GM12878 (cell line): ENCODE measurements around the gene MSI2. TPM values are rescaled to one million over a fixed set of nuclear protein-coding genes. Genes with fewer than 3 reads are reported as not detected.

Experiments used
- ATAC-seq: fragments of 200-7000 bp; cut with Tn5 transposase; 3 replicates; pipeline ENCODE4 v1.9.1; 2020; ENCODE audit warnings: mild to moderate bottlenecking, moderate library complexity
- BruUV-seq: library from RNA; stranded (reverse); fragments of 400-500 nt; replicated peaks from 2 replicates; lab custom pipeline; 2021; lab: Mats Ljungman, UMichigan
- CTCF ChIA-PET: fragments of 300-600 bp; sonication (Branson Sonifier 250); formaldehyde crosslinking; extraction: SDS; loops from one replicate; lab custom pipeline; 2021; ENCODE audit warnings: inconsistent platforms; lab: Yijun Ruan, JAX
- POLR2A ChIA-PET: fragments of 350-600 bp; formaldehyde crosslinking; extraction: SDS; loops from one replicate; lab custom pipeline; 2021; ENCODE audit warnings: inconsistent platforms; lab: Charles Lee
- RAD21 ChIA-PET: fragments of 300-600 bp; sonication (Branson Sonifier 250); formaldehyde crosslinking; loops from one replicate; lab custom pipeline; 2023; ENCODE audit warnings: antibody characterized with exemption; ENCODE audit not compliant: unreplicated experiment; lab: Charles Lee
- SMC1A ChIA-PET: fragments of 300-600 bp; sonication (Branson Sonifier 250); formaldehyde crosslinking; loops from one replicate; lab custom pipeline; 2023; ENCODE audit not compliant: unreplicated experiment, uncharacterized antibody; lab: Charles Lee
- DNase-seq: peaks from one replicate; pipeline ENCODE4 v3.0.0-alpha.2; 2011; ENCODE audit warnings: low read depth, low spot score
- FAIRE-seq: peaks from 3 replicates; lab custom pipeline; 2011; peaks lifted over from hg19 to GRCh38; lab: Jason Lieb, UNC
- H2AFZ ChIP-seq: 2 replicates; pipeline ENCODE4 v1.6.0; 2011; ENCODE audit warnings: low read depth, low read length, control low read depth; ENCODE audit not compliant: control insufficient read depth
- H3K27ac ChIP-seq: 2 replicates; pipeline ENCODE4 v1.5.1; 2011; ENCODE audit warnings: control low read depth; ENCODE audit not compliant: control insufficient read depth, insufficient read depth
- H3K27me3 ChIP-seq, 2 experiments: replicated peaks in 1 of 2; 2 replicates each; pipeline versions ENCODE4 v1.6.0 to v1.6.1; 2011; ENCODE audit warnings: low read length in 1 of 2; ENCODE audit not compliant: control insufficient read depth in 2 of 2, insufficient read depth in 2 of 2
- H3K36me3 ChIP-seq, 2 experiments: 2 replicates each; pipeline ENCODE4 v1.5.1; 2011; ENCODE audit warnings: low read length in 1 of 2; ENCODE audit not compliant: control insufficient read depth in 2 of 2, insufficient read depth in 2 of 2
- H3K4me1 ChIP-seq: 2 replicates; pipeline ENCODE4 v1.6.1; 2011; ENCODE audit warnings: mild to moderate bottlenecking, low read length, moderate library complexity, mixed read lengths; ENCODE audit not compliant: control insufficient read depth, insufficient read depth
- H3K4me2 ChIP-seq: 2 replicates; pipeline ENCODE4 v1.6.0; 2011; ENCODE audit warnings: control low read depth; ENCODE audit not compliant: control insufficient read depth, insufficient read depth
- H3K4me3 ChIP-seq: fragments of 200-600 bp; sonication (generic); 2 replicates; pipeline ENCODE4 v1.5.1; 2016
- H3K79me2 ChIP-seq: 2 replicates; pipeline ENCODE4 v1.6.0; 2011; ENCODE audit warnings: low read length; ENCODE audit not compliant: control insufficient read depth, insufficient read depth
- H3K9ac ChIP-seq: 2 replicates; pipeline ENCODE4 v1.8.0; 2011; ENCODE audit warnings: low read length, control low read depth, mixed read lengths; ENCODE audit not compliant: control insufficient read depth, insufficient read depth
- H3K9me3 ChIP-seq: replicated peaks from 3 replicates; pipeline ENCODE4 v1.5.1; 2011; ENCODE audit warnings: mild to moderate bottlenecking, low read length; ENCODE audit not compliant: control insufficient read depth, insufficient read depth
- H4K20me1 ChIP-seq: 2 replicates; pipeline ENCODE4 v1.6.0; 2011; ENCODE audit not compliant: control insufficient read depth, insufficient read depth
- CBFB ChIP-seq: IDR thresholded peaks from 2 replicates; pipeline ENCODE4 v1.6.1; 2016; ENCODE audit warnings: antibody characterized with exemption, low read depth
- CBX5 ChIP-seq: sonication (generic); IDR thresholded peaks from 2 replicates; pipeline ENCODE4 v1.6.1; 2016; ENCODE audit warnings: low read depth, moderate library complexity, mild to moderate bottlenecking, inconsistent platforms
- CHD2 ChIP-seq: IDR thresholded peaks from 2 replicates; pipeline ENCODE4 v1.6.1; 2011; ENCODE audit warnings: low read depth, low read length, improper control_type of control experiment, borderline replicate concordance
- FOXK2 ChIP-seq: fragments of 450-650 bp; IDR thresholded peaks from 2 replicates; pipeline ENCODE4 v1.6.1; 2017; ENCODE audit warnings: mild to moderate bottlenecking, moderate library complexity
- POU2F2 ChIP-seq: IDR thresholded peaks from 3 replicates; pipeline ENCODE4 v1.6.1; 2011; ENCODE audit warnings: low read depth, mild to moderate bottlenecking, low read length, borderline replicate concordance
- PRDM15 ChIP-seq: fragments of 450-650 bp; formaldehyde crosslinking; IDR thresholded peaks from 2 replicates; pipeline ENCODE4 v1.4.0; 2020; ENCODE audit warnings: mild to moderate bottlenecking, moderate library complexity
- TAF1 ChIP-seq: IDR thresholded peaks from 2 replicates; pipeline ENCODE4 v1.6.1; 2011; ENCODE audit warnings: mild to moderate bottlenecking, low read depth, low read length, borderline replicate concordance
- TCF3 ChIP-seq: IDR thresholded peaks from 2 replicates; pipeline ENCODE4 v1.6.1; 2012; ENCODE audit warnings: low read depth, mild to moderate bottlenecking, low read length, borderline replicate concordance; ENCODE audit not compliant: insufficient read depth
- ZBED1 ChIP-seq: IDR thresholded peaks from 2 replicates; pipeline ENCODE4 v1.6.1; 2016; ENCODE audit warnings: borderline replicate concordance
- ZNF687 ChIP-seq: fragments of 450-650 bp; IDR thresholded peaks from 2 replicates; pipeline ENCODE4 v1.6.1; 2017; ENCODE audit warnings: mild to moderate bottlenecking, moderate library complexity
- WGBS: methylation state at CpG from one replicate; pipeline ENCODE4 v1.1.6; 2016; ENCODE audit warnings: low lambda C conversion rate; ENCODE audit not compliant: insufficient replicate concordance, insufficient coverage; ENCODE audit errors: missing lambda C conversion rate; 5-methylcytosine and 5-hydroxymethylcytosine counted together
- in situ Hi-C: fragments of 300-500 bp; cut with MboI; formaldehyde crosslinking; loops from 9 replicates; pipeline ENCODE4 v1.14.3; 2018; ENCODE audit warnings: mixed read lengths
- intact Hi-C: fragments of 100-400 bp; cut with micrococcal nuclease; formaldehyde crosslinking; loops from one replicate; pipeline ENCODE4 v1.14.2; 2022; ENCODE audit not compliant: unreplicated experiment
- polyA plus RNA-seq, 11 experiments: library from polyadenylated mRNA; depleted of rRNA in 4 of 11; unstranded in 6 of 11; stranded (reverse) in 5 of 11; fragments of >200 nt; fragmentation: Nextera tagmentation in 4 of 11; fragmentation: Illumina TruSeq in 1 of 11; extraction: Ambion mirVana in 4 of 11; extraction: Trizol in 1 of 11; gene quantifications; 1 replicate in 1 of 11; 2 replicates in 10 of 11; pipeline versions ENCODE4 v1.2.1 to v1.2.3, GENCODE V29; 2011 to 2016; ENCODE audit warnings: inconsistent platforms in 2 of 11, missing spikeins in 2 of 11, low read depth in 1 of 11
- total RNA-seq, 4 experiments: library from RNA; depleted of rRNA in 3 of 4; stranded (reverse); fragments of >200 nt in 3 of 4; fragmentation: Illumina TruSeq in 1 of 4; extraction: Trizol in 1 of 4; gene quantifications; 2 replicates each; pipeline versions ENCODE4 v1.2.1 to v1.2.3, GENCODE V29; 2013 to 2021

MSI2 gene
- total and polyA plus RNA-seq, 10 of the 15 experiments (the other 5 are each of a cell fraction or from before 2014, with no cell fraction given) = 6.1 to 76.1 (median 42.0) TPM

DNA sequence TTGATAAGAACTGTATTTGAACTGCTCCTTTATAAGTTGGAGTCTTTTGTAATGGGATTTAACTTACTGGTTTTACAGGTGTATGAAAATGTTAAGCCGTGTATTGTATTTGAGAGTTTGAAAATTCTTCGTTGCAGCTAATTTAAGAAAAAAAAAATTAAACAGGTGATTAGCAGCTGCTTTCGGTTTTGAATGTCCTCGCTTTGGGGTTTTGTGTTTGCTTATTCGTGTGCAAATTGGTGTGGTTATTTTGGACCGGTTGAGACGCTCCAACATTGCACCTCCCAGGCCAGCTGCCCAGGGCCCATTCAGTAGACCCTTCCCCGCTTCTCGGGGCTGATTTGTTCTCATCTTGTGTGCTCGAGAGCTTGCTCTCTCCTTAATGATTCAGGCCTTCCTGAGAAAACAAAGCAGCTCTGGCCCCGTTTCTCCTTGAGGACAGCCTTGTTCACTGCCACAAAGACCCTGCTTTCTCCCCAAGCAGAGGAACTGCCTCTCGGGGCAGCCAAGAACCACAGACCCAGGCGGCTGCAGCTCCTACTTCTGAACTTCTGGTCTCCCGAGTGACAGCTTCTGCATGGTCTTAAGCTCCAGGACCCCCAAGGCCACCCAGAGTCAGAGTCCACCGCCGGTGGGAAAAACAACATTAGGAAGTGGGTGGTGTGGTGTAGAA, 100.5 kb downstream of the MSI2 start (continued):
- TF ChIP-seq CHD2 (peak; percentile 11; the same call in 1 of the 2 replicates), CBFB (no peak; the same call in 1 of the 2 replicates)
- TF ChIP-seq, all 136 proteins: peak for 38

- no peaks in the 10 kb centered on the region; a peak in 1 of 4 replicates for H3K36me3 ChIP-seq
- no peak for TF ChIP-seq CBX5
- TF ChIP-seq PRDM15 (CRISPR knock-in tag) = no peak
- peak; percentile 38; the same call in 1 of the 2 replicates for TF ChIP-seq TAF1
- TF ChIP-seq ZNF687 = no peak; the same call in 1 of the 2 replicates
- 0 out of 2 replicates have a peak, but pooled peaks have one; percentile 32 for TF ChIP-seq TCF3
- TF ChIP-seq ZBED1 = 0 out of 2 replicates have a peak, but pooled peaks have one; percentile 2
- no peak for TF ChIP-seq FOXK2
- 0 out of 3 replicates have a peak, but pooled peaks have one; percentile 54 for TF ChIP-seq POU2F2
These were observed 101.1 kb downstream of the MSI2 start for GRCh38 chr17:57357392-57357784.

More at GRCh38 chr17:57357392-57357784, 101.1 kb downstream of the MSI2 start:
- intact Hi-C loops (loop anchor here (1.0 to 5.0 kb wide), 6 partner anchors 19 to 105 kb away; partner anchors contain the start of gene MSI2), in situ Hi-C loops (no loop called here)
- 0% methylated on average over 11 of the region's 11 CpGs for WGBS
- RAD21 ChIA-PET = interaction anchor here (0.6 to 7.4 kb wide), 27 partner anchors 8 to 471 kb away, joined by 3 to 103 read pairs (median 5); partner anchors contain the start of gene MSI2
- ATAC-seq (peak; percentile 81), FAIRE-seq (no peak), DNase-seq (no peak)
- H3K9me3 ChIP-seq = no peaks in the 10 kb centered on the region
- peaks cover 59% of the 10 kb centered on the region for H3K4me1 ChIP-seq
- CTCF ChIA-PET = interaction anchor here (0.8 to 4.7 kb wide), 14 partner anchors 8 to 194 kb away, joined by 3 to 33 read pairs (median 4); no protein-coding TSS in a partner anchor
- BruUV-seq = no TSS peak
- no peaks in the 10 kb centered on the region for H3K27me3 ChIP-seq
- POLR2A ChIA-PET = interaction anchor here (0.8 to 7.9 kb wide), 12 partner anchors 11 to 112 kb away, joined by 3 to 80 read pairs (median 4); partner anchors contain the start of gene MSI2
- peak overlapping the region; percentile 79 for H3K9ac ChIP-seq
- H4K20me1 ChIP-seq = no peaks in the 10 kb centered on the region
- H3K4me2 ChIP-seq = peak overlapping the region; percentile 92
- SMC1A ChIA-PET = interaction anchor here (0.6 to 9.0 kb wide), 29 partner anchors 9 to 390 kb away, joined by 3 to 141 read pairs (median 6); no protein-coding TSS in a partner anchor
- H3K27ac ChIP-seq = peak overlapping the region; percentile 96
- H3K4me3 ChIP-seq = peak overlapping the region; percentile 40
- no peak overlapping the region for H2AFZ ChIP-seq
- H3K79me2 ChIP-seq = peaks cover 53% of the 10 kb centered on the region
